Large intestine (tissue), 3 donors: Measurements from ENCODE around the gene PAEP. TPM values are rescaled to one million over a fixed set of nuclear protein-coding genes. Genes with fewer than 3 reads are reported as not detected.
"Not testable (repeated sequence)": the region's sequence is repeated elsewhere in the genome, so short reads cannot be mapped to it uniquely, and the experiment has no call there.

Experiments used
- DNase-seq, 2 donors: peaks; one replicate each; pipeline versions ENCODE4 v3.0.0 to v3.0.0-alpha.2; 2013
- H3K27ac ChIP-seq: one replicate; pipeline ENCODE4 v1.5.1; 2013; ENCODE audit warnings: low read length
- H3K27me3 ChIP-seq: 2 replicates; pipeline ENCODE4 v1.6.1; 2013; ENCODE audit warnings: low read length; ENCODE audit not compliant: control insufficient read depth, insufficient read depth
- H3K36me3 ChIP-seq: 2 replicates; pipeline ENCODE4 v1.6.1; 2013; ENCODE audit warnings: low read length; ENCODE audit not compliant: control insufficient read depth, insufficient read depth
- H3K4me1 ChIP-seq: one replicate; pipeline ENCODE4 v1.6.1; 2013; ENCODE audit warnings: low read length; ENCODE audit not compliant: control insufficient read depth, insufficient read depth
- H3K4me3 ChIP-seq: one replicate; pipeline ENCODE4 v1.5.1; 2013; ENCODE audit warnings: low read length
- H3K9me3 ChIP-seq: one replicate; pipeline ENCODE4 v1.6.1; 2013; ENCODE audit warnings: mild to moderate bottlenecking, low read depth, low read length, moderate library complexity; ENCODE audit not compliant: control insufficient read depth
- WGBS: methylation state at CpG from one replicate; pipeline ENCODE4 v1.1.5; 2013; ENCODE audit warnings: low lambda C conversion rate; ENCODE audit not compliant: insufficient coverage; 5-methylcytosine and 5-hydroxymethylcytosine counted together
- polyA plus RNA-seq: library from polyadenylated mRNA; unstranded; fragments of 120-200 nt; gene quantifications from one replicate; pipeline ENCODE4 v1.2.1, GENCODE V29; 2013

The PAEP gene
- polyA plus RNA-seq, 1 donor = 0.09 TPM

- DNase-seq = no peak
- H3K9me3 ChIP-seq = no peaks in the 10 kb centered on the region
- H3K27ac ChIP-seq = no peak overlapping the region
- H3K4me3 ChIP-seq = no peak overlapping the region
- H3K4me1 ChIP-seq = no peaks in the 10 kb centered on the region
- WGBS = no CpG with 5 or more reads among the region's 30 CpGs
- H3K36me3 ChIP-seq = no peaks in the 10 kb centered on the region
- H3K27me3 ChIP-seq = no peaks in the 10 kb centered on the region
Observed at GRCh38 chr9:135526730-135527571, 34.6 kb upstream of the PAEP start.

- 100% methylated on average over 1 of the region's 10 CpGs for WGBS
- not testable (repeated sequence) for H3K27me3 ChIP-seq, H3K4me3 ChIP-seq
Observed at GRCh38 chr9:135528842-135529435, 32.6 kb upstream of the PAEP start.

GRCh38 chr9:135530146-135530545, 31.4 kb upstream of the PAEP start:
- Histone ChIP-seq H3K4me1 (no peaks in the 10 kb centered on the region), H3K27ac (no peak overlapping the region), H3K36me3 (no peaks in the 10 kb centered on the region), H3K27me3 (no peaks in the 10 kb centered on the region), H3K4me3 (no peak overlapping the region), H3K9me3 (no peaks in the 10 kb centered on the region)
- DNase-seq = no peak
- WGBS = 100% methylated on average over 1 of the region's 5 CpGs

More at GRCh38 chr9:135528842-135529435, 32.6 kb upstream of the PAEP start:
- H3K36me3 ChIP-seq, H3K4me1 ChIP-seq, DNase-seq, H3K9me3 ChIP-seq, H3K27ac ChIP-seq: not testable (repeated sequence)

- WGBS = no CpG with 5 or more reads among the region's 10 CpGs
- no peak for DNase-seq
- no peaks in the 10 kb centered on the region for H3K9me3 ChIP-seq
- no peaks in the 10 kb centered on the region for H3K36me3 ChIP-seq
- no peaks in the 10 kb centered on the region for H3K4me1 ChIP-seq
- H3K27ac ChIP-seq = no peak overlapping the region
- no peaks in the 10 kb centered on the region for H3K27me3 ChIP-seq
- H3K4me3 ChIP-seq = no peak overlapping the region
Observed at GRCh38 chr9:135531096-135531495, 30.5 kb upstream of the PAEP start.

- no peaks in the 10 kb centered on the region for H3K36me3 ChIP-seq
- no peak overlapping the region for H3K27ac ChIP-seq
- no peak overlapping the region for H3K4me3 ChIP-seq
- H3K27me3 ChIP-seq = no peaks in the 10 kb centered on the region
- H3K9me3 ChIP-seq = no peaks in the 10 kb centered on the region
- no CpG with 5 or more reads among the region's 3 CpGs for WGBS
- H3K4me1 ChIP-seq = no peaks in the 10 kb centered on the region
- DNase-seq = no peak
Observed at GRCh38 chr9:135533113-135533512, 28.4 kb upstream of the PAEP start.

GRCh38 chr9:135533674-135534073, 27.9 kb upstream of the PAEP start:
- Histone ChIP-seq H3K4me1 (no peaks in the 10 kb centered on the region), H3K36me3 (no peaks in the 10 kb centered on the region), H3K27me3 (no peaks in the 10 kb centered on the region), H3K27ac (no peak overlapping the region), H3K4me3 (no peak overlapping the region), H3K9me3 (no peaks in the 10 kb centered on the region)
- WGBS = no CpG with 5 or more reads among the region's 12 CpGs
- DNase-seq = no peak

- H3K9me3 ChIP-seq, DNase-seq, H3K4me3 ChIP-seq, H3K36me3 ChIP-seq, H3K4me1 ChIP-seq, H3K27ac ChIP-seq, H3K27me3 ChIP-seq: not testable (repeated sequence)
- no CpG with 5 or more reads among the region's 10 CpGs for WGBS
Observed at GRCh38 chr9:135534192-135534711, 27.3 kb upstream of the PAEP start.

- not testable (repeated sequence) for H3K4me3 ChIP-seq, H3K9me3 ChIP-seq, H3K4me1 ChIP-seq, H3K36me3 ChIP-seq, H3K27ac ChIP-seq, H3K27me3 ChIP-seq, DNase-seq
- no CpG with 5 or more reads among the region's 4 CpGs for WGBS
Observed at GRCh38 chr9:135534826-135535225, 26.7 kb upstream of the PAEP start.

- not testable (repeated sequence) for H3K27ac ChIP-seq, H3K36me3 ChIP-seq, DNase-seq, H3K9me3 ChIP-seq, H3K4me1 ChIP-seq, H3K4me3 ChIP-seq, H3K27me3 ChIP-seq
- WGBS = no CpG with 5 or more reads among the region's 13 CpGs
Observed at GRCh38 chr9:135535631-135536030, 25.9 kb upstream of the PAEP start.

- H3K27ac ChIP-seq = no peak overlapping the region
- WGBS = no CpG with 5 or more reads among the region's 8 CpGs
- no peaks in the 10 kb centered on the region for H3K27me3 ChIP-seq
- no peaks in the 10 kb centered on the region for H3K9me3 ChIP-seq
- no peaks in the 10 kb centered on the region for H3K36me3 ChIP-seq
- no peak overlapping the region for H3K4me3 ChIP-seq
- H3K4me1 ChIP-seq = no peaks in the 10 kb centered on the region
- no peak for DNase-seq
Observed at GRCh38 chr9:135536216-135536615, 25.3 kb upstream of the PAEP start.
